ENCODE results near the gene SSNA1. TPM values are rescaled to one million over a fixed set of nuclear protein-coding genes. Genes with fewer than 3 reads are reported as not detected.
A peak's percentile ranks its signal among the peaks of the same experiment; 100 is the strongest.

Gene SSNA1
- total RNA-seq, 1 donor from 2014 or later, result 52.7 TPM

GRCh38 chr9:137139468-137140150 lies 48.9 kb upstream of the SSNA1 start:
- Mint-ChIP-seq H3K27me3 (ENCODE audit: low read depth, unreplicated experiment) (peaks cover 78% of the 10 kb centered on the region), H3K36me3 (ENCODE audit: low read depth, unreplicated experiment) (no peaks in the 10 kb centered on the region), H3K4me3 (ENCODE audit: unreplicated experiment) (no peak overlapping the region), H3K4me1 (ENCODE audit: low read depth, unreplicated experiment) (peaks cover 2% of the 10 kb centered on the region), H3K27ac (ENCODE audit: unreplicated experiment) (no peak overlapping the region), H3K9me3 (ENCODE audit: unreplicated experiment) (peaks cover 5% of the 10 kb centered on the region)
- no peak for TF ChIP-seq CTCF (IDR thresholded peaks at IDR 0.05; ENCODE audit: insufficient read depth, low read depth, low read length)
- peak; percentile 2 for TF ChIP-seq EZH2 (IDR thresholded peaks at IDR 0.05; ENCODE audit: insufficient read depth, low read length)
- Histone ChIP-seq H3K27ac (ENCODE audit: low read depth, low read length) (no peak overlapping the region), H3K4me2 (ENCODE audit: low read length) (peak overlapping the region; percentile 54), H3K9me3 (ENCODE audit: insufficient read depth, low read depth, low read length) (no peaks in the 10 kb centered on the region), H4K20me1 (ENCODE audit: insufficient read depth, low read length) (no peaks in the 10 kb centered on the region), H3K4me3 (ENCODE audit: insufficient read depth, low read depth, low read length) (no peak overlapping the region), H3K9ac (ENCODE audit: low read length) (no peak overlapping the region), H3K79me2 (ENCODE audit: insufficient read depth, low read length) (no peaks in the 10 kb centered on the region), H3K4me1 (ENCODE audit: insufficient read depth, low read length) (peaks cover 2% of the 10 kb centered on the region), H3K36me3 (ENCODE audit: insufficient read depth, low read length) (no peaks in the 10 kb centered on the region), H3K27me3 (ENCODE audit: insufficient read depth, low read length) (peaks cover 48% of the 10 kb centered on the region), H2AFZ (ENCODE audit: low read depth, low read length) (no peak overlapping the region)
- no peak for FAIRE-seq
- DNase-seq (ENCODE audit: low read depth), result no peak

GRCh38 chr9:137140151-137141012 lies 48.1 kb upstream of the SSNA1 start:
- H3K27ac Mint-ChIP-seq (ENCODE audit: unreplicated experiment), result no peak overlapping the region
- DNase-seq (ENCODE audit: low read depth) (no peak), FAIRE-seq (no peak)
- Histone ChIP-seq H3K27ac (ENCODE audit: low read depth, low read length) (no peak overlapping the region), H2AFZ (ENCODE audit: low read depth, low read length) (no peak overlapping the region), H3K9ac (ENCODE audit: low read length) (no peak overlapping the region), H3K4me2 (ENCODE audit: low read length) (no peak overlapping the region), H3K4me3 (ENCODE audit: insufficient read depth, low read depth, low read length) (no peak overlapping the region), H3K79me2 (ENCODE audit: insufficient read depth, low read length) (no peaks in the 10 kb centered on the region), H4K20me1 (ENCODE audit: insufficient read depth, low read length) (no peaks in the 10 kb centered on the region), H3K4me1 (ENCODE audit: insufficient read depth, low read length) (peaks cover 2% of the 10 kb centered on the region), H3K36me3 (ENCODE audit: insufficient read depth, low read length) (no peaks in the 10 kb centered on the region), H3K27me3 (ENCODE audit: insufficient read depth, low read length) (peaks cover 48% of the 10 kb centered on the region), H3K9me3 (ENCODE audit: insufficient read depth, low read depth, low read length) (no peaks in the 10 kb centered on the region)
- H3K36me3 Mint-ChIP-seq (ENCODE audit: low read depth, unreplicated experiment), result no peaks in the 10 kb centered on the region
- TF ChIP-seq EZH2 (IDR thresholded peaks at IDR 0.05; ENCODE audit: insufficient read depth, low read length) (no peak), CTCF (IDR thresholded peaks at IDR 0.05; ENCODE audit: insufficient read depth, low read depth, low read length) (no peak)
- peaks cover 72% of the 10 kb centered on the region for H3K27me3 Mint-ChIP-seq (ENCODE audit: low read depth, unreplicated experiment)
- peaks cover 2% of the 10 kb centered on the region for H3K4me1 Mint-ChIP-seq (ENCODE audit: low read depth, unreplicated experiment)
- H3K4me3 Mint-ChIP-seq (ENCODE audit: unreplicated experiment), result no peak overlapping the region
- peaks cover 5% of the 10 kb centered on the region for H3K9me3 Mint-ChIP-seq (ENCODE audit: unreplicated experiment)
